Thyroid gland (tissue), 4 donors: ENCODE results near the gene GHRHR.

Source experiments
- POLR2A ChIP-seq, 2 donors: fragments of 450-650 bp; IDR thresholded peaks; one replicate each; pipeline ENCODE4 v1.6.1; 2017; ENCODE audit warnings: antibody characterized with exemption in 2 of 2, mild to moderate bottlenecking in 2 of 2, moderate library complexity in 1 of 2
- TF ChIP-seq, protein P1 (sequence below), 6 experiments: fragments of 200-600 bp in 3 of 6; fragments of 450-650 bp in 3 of 6; sonication (generic) in 3 of 6; IDR thresholded peaks; one replicate each; pipeline ENCODE4 v1.5.1; 2016 to 2019; ENCODE audit warnings: antibody characterized with exemption in 6 of 6, mild to moderate bottlenecking in 2 of 6, inconsistent platforms in 1 of 6, moderate library complexity in 1 of 6

DNA sequence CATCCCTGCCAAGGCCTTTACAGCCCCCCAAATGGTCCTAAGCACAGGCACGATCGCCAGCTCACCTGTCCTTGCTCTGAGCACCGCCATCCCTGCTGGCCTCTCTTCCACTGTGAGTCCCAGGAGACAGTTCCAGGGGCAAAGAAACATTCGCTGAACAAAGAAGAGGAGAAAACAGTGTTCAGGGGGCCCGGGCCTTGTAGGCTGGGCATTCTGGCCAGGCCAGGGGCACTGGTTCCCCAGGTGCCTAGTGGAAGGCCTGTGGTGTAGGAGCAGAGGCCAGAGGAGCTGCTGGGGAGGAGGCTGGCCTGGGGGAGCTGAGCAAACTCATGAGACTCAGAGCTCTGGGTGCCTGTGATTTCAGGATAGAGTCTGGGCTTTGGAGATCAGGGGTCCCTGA is 29.5 kb upstream of the GHRHR start:
- TF ChIP-seq, protein P1, sequence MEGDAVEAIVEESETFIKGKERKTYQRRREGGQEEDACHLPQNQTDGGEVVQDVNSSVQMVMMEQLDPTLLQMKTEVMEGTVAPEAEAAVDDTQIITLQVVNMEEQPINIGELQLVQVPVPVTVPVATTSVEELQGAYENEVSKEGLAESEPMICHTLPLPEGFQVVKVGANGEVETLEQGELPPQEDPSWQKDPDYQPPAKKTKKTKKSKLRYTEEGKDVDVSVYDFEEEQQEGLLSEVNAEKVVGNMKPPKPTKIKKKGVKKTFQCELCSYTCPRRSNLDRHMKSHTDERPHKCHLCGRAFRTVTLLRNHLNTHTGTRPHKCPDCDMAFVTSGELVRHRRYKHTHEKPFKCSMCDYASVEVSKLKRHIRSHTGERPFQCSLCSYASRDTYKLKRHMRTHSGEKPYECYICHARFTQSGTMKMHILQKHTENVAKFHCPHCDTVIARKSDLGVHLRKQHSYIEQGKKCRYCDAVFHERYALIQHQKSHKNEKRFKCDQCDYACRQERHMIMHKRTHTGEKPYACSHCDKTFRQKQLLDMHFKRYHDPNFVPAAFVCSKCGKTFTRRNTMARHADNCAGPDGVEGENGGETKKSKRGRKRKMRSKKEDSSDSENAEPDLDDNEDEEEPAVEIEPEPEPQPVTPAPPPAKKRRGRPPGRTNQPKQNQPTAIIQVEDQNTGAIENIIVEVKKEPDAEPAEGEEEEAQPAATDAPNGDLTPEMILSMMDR (IDR thresholded peaks at IDR 0.05) = no peak
- TF ChIP-seq POLR2A (IDR thresholded peaks at IDR 0.05) = no peak
